ENCODE measurements around the gene PSMD9.
A peak's percentile ranks its signal among the peaks of the same experiment; 100 is the strongest.

PSMD9 gene

GRCh38 chr12:121955258-121956237, 67.0 kb downstream of the PSMD9 start:
- peak; percentile 63 for TF ChIP-seq CTCF (IDR thresholded peaks at IDR 0.05; ENCODE audit: low read depth, low read length, missing control alignments)
- H3K4me3 ChIP-seq (replicated peaks; ENCODE audit: low read depth, low read length), result no peak overlapping the region
- no peak for DNase-seq (ENCODE audit: extremely low read depth, low read depth)

GRCh38 chr12:121957861-121958515, 69.4 kb downstream of the PSMD9 start:
- no peak overlapping the region for H3K4me3 ChIP-seq (replicated peaks; ENCODE audit: low read depth, low read length)
- no peak for TF ChIP-seq CTCF (IDR thresholded peaks at IDR 0.05; ENCODE audit: low read depth, low read length, missing control alignments)
- no peak for DNase-seq (ENCODE audit: extremely low read depth, low read depth)

- no peak overlapping the region for H3K4me3 ChIP-seq (replicated peaks; ENCODE audit: low read depth, low read length)
- no peak for DNase-seq (ENCODE audit: extremely low read depth, low read depth)
- no peak for TF ChIP-seq CTCF (IDR thresholded peaks at IDR 0.05; ENCODE audit: low read depth, low read length, missing control alignments)
Measured at GRCh38 chr12:121958541-121959240, 70.1 kb downstream of the PSMD9 start.

GRCh38 chr12:121960541-121960940, 72.0 kb downstream of the PSMD9 start:
- TF ChIP-seq CTCF (IDR thresholded peaks at IDR 0.05; ENCODE audit: low read depth, low read length, missing control alignments), result no peak
- no peak for DNase-seq (ENCODE audit: extremely low read depth, low read depth)
- H3K4me3 ChIP-seq (replicated peaks; ENCODE audit: low read depth, low read length), result no peak overlapping the region

- no peak for DNase-seq (ENCODE audit: extremely low read depth, low read depth)
- no peak for TF ChIP-seq CTCF (IDR thresholded peaks at IDR 0.05; ENCODE audit: low read depth, low read length, missing control alignments)
- no peak overlapping the region for H3K4me3 ChIP-seq (replicated peaks; ENCODE audit: low read depth, low read length)
Measured at GRCh38 chr12:121961195-121961879, 72.7 kb downstream of the PSMD9 start.

GRCh38 chr12:121963341-121964018, 74.9 kb downstream of the PSMD9 start:
- no peak for TF ChIP-seq CTCF (IDR thresholded peaks at IDR 0.05; ENCODE audit: low read depth, low read length, missing control alignments)
- DNase-seq (ENCODE audit: extremely low read depth, low read depth), result no peak
- H3K4me3 ChIP-seq (replicated peaks; ENCODE audit: low read depth, low read length), result no peak overlapping the region

All from HFF-Myc (cell line).